Fibroblast of lung (primary cell): Measurements from ENCODE around the gene TMEM147.

Source experiments
- EZH2 ChIP-seq: IDR thresholded peaks from 2 replicates; pipeline ENCODE4 v1.5.1; 2012; ENCODE audit warnings: low read length, control low read depth, mild to moderate bottlenecking; ENCODE audit errors: missing control alignments
- TF ChIP-seq, protein P1 (sequence below), 2 donors: IDR thresholded peaks in 1 of 2; conservative IDR thresholded peaks in 1 of 2; 1 replicate in 1 of 2; 2 replicates in 1 of 2; pipeline ENCODE4 v1.5.1; 2011 to 2012; ENCODE audit warnings: low read length in 2 of 2, control low read depth in 1 of 2, inconsistent platforms in 1 of 2, low read depth in 1 of 2, mild to moderate bottlenecking in 1 of 2

DNA sequence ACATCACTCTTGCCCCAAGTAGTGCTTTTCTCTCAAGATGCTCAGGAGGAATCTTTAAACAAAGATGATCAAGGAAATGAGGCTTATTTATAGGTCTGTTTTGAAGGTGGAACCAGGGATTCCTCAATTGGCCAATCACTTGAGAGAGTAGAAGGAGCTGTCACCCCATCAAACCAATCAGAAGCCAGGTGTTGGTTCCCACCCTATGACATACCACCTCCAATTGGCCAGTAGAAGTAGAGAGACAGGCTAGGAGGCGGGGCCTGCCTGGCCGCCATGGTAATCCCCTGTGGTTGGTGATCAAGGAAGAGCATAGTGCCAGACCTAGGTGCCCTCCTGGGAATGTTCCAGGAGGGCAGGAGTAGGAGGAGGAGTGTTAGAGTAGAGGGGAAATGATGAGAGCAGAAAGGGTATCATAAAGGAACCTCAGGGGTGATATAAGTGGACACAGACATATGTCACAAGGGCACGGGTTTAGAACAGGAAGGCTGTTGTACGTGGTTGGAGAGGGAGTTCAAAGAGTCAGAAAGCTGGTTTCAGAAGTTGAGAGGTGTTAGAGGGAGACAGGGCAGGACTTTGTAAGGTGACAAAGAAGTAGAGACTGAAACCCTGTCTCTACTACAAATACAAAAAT is 51.1 kb downstream of the TMEM147 start:
- TF ChIP-seq, protein P1, sequence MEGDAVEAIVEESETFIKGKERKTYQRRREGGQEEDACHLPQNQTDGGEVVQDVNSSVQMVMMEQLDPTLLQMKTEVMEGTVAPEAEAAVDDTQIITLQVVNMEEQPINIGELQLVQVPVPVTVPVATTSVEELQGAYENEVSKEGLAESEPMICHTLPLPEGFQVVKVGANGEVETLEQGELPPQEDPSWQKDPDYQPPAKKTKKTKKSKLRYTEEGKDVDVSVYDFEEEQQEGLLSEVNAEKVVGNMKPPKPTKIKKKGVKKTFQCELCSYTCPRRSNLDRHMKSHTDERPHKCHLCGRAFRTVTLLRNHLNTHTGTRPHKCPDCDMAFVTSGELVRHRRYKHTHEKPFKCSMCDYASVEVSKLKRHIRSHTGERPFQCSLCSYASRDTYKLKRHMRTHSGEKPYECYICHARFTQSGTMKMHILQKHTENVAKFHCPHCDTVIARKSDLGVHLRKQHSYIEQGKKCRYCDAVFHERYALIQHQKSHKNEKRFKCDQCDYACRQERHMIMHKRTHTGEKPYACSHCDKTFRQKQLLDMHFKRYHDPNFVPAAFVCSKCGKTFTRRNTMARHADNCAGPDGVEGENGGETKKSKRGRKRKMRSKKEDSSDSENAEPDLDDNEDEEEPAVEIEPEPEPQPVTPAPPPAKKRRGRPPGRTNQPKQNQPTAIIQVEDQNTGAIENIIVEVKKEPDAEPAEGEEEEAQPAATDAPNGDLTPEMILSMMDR (conservative IDR thresholded peaks at IDR 0.05 in 1 of 2, IDR thresholded peaks at IDR 0.05 in 1 of 2; ENCODE audit: low read depth in 1 of 2, low read length in 2 of 2): no peak
- TF ChIP-seq EZH2: no peak
